Body of pancreas (tissue), 4 donors: ENCODE results near the gene LCN12. TPM values are rescaled to one million over a fixed set of nuclear protein-coding genes. Genes with fewer than 3 reads are reported as not detected.

Source experiments
- ATAC-seq: fragments of 150-250 bp; one replicate; pipeline ENCODE4 v1.9.1; 2016
- DNase-seq, 4 donors: peaks; one replicate each; pipeline ENCODE4 v3.0.0-alpha.2; 2019
- H3K27ac ChIP-seq, 4 donors: fragments of 200-600 bp; sonication (generic); 1 replicate in 3 of 4; 2 replicates in 1 of 4; pipeline versions ENCODE4 v1.5.1 to v1.6.1; 2016 to 2019; ENCODE audit warnings: mild to moderate bottlenecking in 1 of 4, mixed read lengths in 1 of 4, moderate library complexity in 1 of 4
- H3K27me3 ChIP-seq, 2 donors: fragments of 200-600 bp; sonication (generic); one replicate each; pipeline ENCODE4 v1.6.0; 2016; ENCODE audit warnings: mild to moderate bottlenecking in 1 of 2
- H3K36me3 ChIP-seq, 2 donors: fragments of 200-600 bp; sonication (generic); replicated peaks in 1 of 2; 2 replicates each; pipeline ENCODE4 v1.5.1; 2016; ENCODE audit warnings: low read depth in 2 of 2; ENCODE audit not compliant: insufficient read depth in 1 of 2
- H3K4me1 ChIP-seq: fragments of 200-600 bp; sonication (generic); one replicate; pipeline ENCODE4 v1.6.0; 2016
- H3K4me3 ChIP-seq, 2 donors: fragments of 200-600 bp; sonication (generic); 1 replicate in 1 of 2; 2 replicates in 1 of 2; pipeline ENCODE4 v1.5.1; 2016 to 2019
- H3K9me3 ChIP-seq, 3 donors: fragments of 200-600 bp; sonication (generic); 1 replicate in 2 of 3; 2 replicates in 1 of 3; pipeline ENCODE4 v1.5.1; 2016
- POLR2A ChIP-seq, 3 donors: fragments of 450-650 bp; IDR thresholded peaks; one replicate each; pipeline ENCODE4 v1.6.1; 2016; ENCODE audit warnings: antibody characterized with exemption in 3 of 3, mild to moderate bottlenecking in 2 of 3
- WGBS, 2 donors: methylation state at CpG; one replicate each; pipeline ENCODE4 v1.1.5; 2017; 5-methylcytosine and 5-hydroxymethylcytosine counted together
- intact Hi-C: fragments of 100-400 bp; cut with DNase I; formaldehyde crosslinking; loops from one replicate; pipeline ENCODE4 v1.15.1; 2023
- total RNA-seq, 2 donors: library from RNA; depleted of rRNA; stranded (reverse); fragments of >200 nt; gene quantifications; one replicate each; pipeline ENCODE4 v1.1.0, GENCODE V29; 2016
- TF ChIP-seq, protein P1 (sequence below), 7 experiments: fragments of 450-650 bp in 4 of 7; fragments of 200-600 bp in 3 of 7; sonication (generic) in 3 of 7; IDR thresholded peaks; one replicate each; pipeline ENCODE4 v1.5.1; 2016 to 2019; ENCODE audit warnings: antibody characterized with exemption in 7 of 7

Gene LCN12
- total RNA-seq, 2 donors from 2014 or later: 1.3 to 4.9 TPM

DNA sequence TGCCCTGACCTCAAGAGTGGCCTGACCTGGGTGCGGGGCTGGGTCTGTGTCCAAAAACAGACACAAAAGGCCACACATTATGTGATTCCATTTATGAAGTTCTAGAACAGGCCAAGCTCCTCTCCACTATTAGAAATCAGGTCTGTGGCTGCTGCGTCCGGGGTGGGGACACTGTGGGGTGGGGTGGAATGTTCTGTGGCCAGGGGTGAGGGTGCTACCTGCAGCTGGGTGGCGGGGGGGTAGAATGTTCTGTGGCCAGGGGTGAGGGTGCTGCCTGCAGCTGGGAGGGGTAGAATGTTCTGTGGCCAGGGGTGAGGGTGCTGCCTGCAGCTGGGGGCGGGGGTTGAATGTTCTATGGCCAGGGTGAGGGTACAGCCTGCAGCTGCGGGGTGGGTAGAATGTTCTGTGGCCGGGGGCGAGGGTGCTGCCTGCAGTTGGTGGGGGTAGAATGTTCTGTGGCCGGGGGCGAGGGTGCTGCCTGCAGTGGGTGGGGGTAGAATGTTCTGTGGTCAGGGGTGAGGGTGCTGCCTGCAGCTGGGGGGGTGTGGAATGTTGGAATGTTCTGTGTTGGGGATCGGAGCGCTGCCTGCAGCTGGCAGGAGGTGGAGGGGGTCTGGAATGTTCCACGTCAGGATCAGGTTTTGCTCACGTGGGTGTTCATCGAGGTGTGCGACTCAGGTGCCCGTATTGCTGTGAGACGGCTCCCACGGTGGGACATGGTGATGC, 8.3 kb downstream of the LCN12 start:
- Histone ChIP-seq H3K4me1 (no peaks in the 10 kb centered on the region), H3K36me3 (no peaks in the 10 kb centered on the region), H3K27ac (no peak overlapping the region), H3K4me3 (no peak overlapping the region), H3K9me3 (no peaks in the 10 kb centered on the region), H3K27me3 (no peaks in the 10 kb centered on the region)
- ATAC-seq (no peak), DNase-seq (no peak)
- intact Hi-C loops: no loop called here
- WGBS, 2 donors: 77 to 86% methylated on average over 9 to 17 of the region's 19 CpGs
- TF ChIP-seq POLR2A (IDR thresholded peaks at IDR 0.05): no peak
- TF ChIP-seq, protein P1, sequence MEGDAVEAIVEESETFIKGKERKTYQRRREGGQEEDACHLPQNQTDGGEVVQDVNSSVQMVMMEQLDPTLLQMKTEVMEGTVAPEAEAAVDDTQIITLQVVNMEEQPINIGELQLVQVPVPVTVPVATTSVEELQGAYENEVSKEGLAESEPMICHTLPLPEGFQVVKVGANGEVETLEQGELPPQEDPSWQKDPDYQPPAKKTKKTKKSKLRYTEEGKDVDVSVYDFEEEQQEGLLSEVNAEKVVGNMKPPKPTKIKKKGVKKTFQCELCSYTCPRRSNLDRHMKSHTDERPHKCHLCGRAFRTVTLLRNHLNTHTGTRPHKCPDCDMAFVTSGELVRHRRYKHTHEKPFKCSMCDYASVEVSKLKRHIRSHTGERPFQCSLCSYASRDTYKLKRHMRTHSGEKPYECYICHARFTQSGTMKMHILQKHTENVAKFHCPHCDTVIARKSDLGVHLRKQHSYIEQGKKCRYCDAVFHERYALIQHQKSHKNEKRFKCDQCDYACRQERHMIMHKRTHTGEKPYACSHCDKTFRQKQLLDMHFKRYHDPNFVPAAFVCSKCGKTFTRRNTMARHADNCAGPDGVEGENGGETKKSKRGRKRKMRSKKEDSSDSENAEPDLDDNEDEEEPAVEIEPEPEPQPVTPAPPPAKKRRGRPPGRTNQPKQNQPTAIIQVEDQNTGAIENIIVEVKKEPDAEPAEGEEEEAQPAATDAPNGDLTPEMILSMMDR (IDR thresholded peaks at IDR 0.05): no peak

DNA sequence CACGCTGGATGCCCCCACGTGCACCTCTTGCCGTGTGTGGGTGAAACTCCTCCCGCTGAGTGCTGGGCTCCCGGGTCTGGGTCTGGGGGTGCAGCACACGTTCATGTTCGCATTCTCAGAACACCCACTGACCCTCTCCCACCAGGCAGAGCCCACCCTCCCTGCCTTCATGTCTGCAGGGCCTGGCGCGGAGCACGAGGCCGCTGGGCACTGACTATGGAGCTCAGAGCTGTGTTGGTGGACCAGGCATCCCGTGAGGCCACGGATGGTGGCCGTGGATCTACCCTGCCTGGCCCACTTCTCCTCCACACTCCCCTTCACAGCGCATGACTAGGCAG, 8.8 kb downstream of the LCN12 start:
- no peak for ATAC-seq
- Histone ChIP-seq H3K4me1 (peaks cover under 1% of the 10 kb centered on the region), H3K27ac (no peak overlapping the region), H3K9me3 (no peaks in the 10 kb centered on the region), H3K36me3 (no peaks in the 10 kb centered on the region), H3K27me3 (no peaks in the 10 kb centered on the region), H3K4me3 (no peak overlapping the region)
- 86 to 87% methylated on average over 3 to 15 of the region's 15 CpGs for WGBS, 2 donors
- intact Hi-C loops: no loop called here
- DNase-seq: no peak
- TF ChIP-seq, protein P1 (IDR thresholded peaks at IDR 0.05): no peak
- TF ChIP-seq POLR2A (IDR thresholded peaks at IDR 0.05): no peak

DNA sequence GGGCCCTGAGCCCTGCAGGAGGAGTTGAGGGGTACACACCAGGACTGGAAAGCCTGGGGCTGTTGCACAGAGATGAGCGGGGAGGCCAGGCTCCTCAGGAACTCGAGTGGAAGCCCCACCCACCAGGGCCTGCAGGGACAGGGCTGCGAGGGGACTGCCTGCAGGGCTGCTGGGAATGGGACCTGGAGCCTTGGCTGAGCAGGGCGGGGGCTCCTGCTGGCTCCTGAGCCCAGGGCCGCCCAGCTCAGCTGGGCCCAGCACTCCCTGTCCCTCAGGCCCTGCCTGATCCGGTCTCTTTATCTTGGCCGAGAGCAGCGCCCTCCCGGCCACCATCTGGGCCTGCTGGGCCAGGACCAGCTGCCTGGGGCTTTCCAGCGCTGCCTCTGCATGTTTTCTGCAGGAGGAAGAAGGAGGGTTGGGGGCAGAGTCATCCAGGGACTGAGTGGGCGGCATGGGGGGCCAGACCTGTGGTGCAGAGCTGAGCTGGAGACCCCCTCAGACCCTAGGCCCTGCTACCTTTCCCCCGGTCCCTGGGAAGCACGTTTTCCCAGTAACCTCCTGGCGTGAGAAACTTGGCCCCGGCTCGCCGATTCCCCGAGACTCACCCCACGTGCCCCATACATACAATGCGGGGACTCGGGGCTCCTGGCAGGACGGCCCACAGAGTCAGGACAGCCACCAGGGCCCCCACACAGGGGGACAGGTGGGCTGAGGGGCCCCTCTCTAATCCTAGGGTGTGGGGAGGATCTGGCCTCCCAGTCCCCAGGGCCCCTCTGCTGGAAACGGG, 9.4 kb downstream of the LCN12 start:
- DNase-seq: no peak
- WGBS, 2 donors: 79 to 84% methylated on average over 10 to 23 of the region's 23 CpGs
- H3K4me3 ChIP-seq: no peak overlapping the region
- no peak for ATAC-seq
- no peaks in the 10 kb centered on the region for H3K36me3 ChIP-seq
- intact Hi-C loops: no loop called here
- H3K27me3 ChIP-seq: no peaks in the 10 kb centered on the region
- H3K9me3 ChIP-seq: no peaks in the 10 kb centered on the region
- H3K4me1 ChIP-seq: peaks cover 6% of the 10 kb centered on the region
- no peak overlapping the region for H3K27ac ChIP-seq
- no peak for TF ChIP-seq POLR2A (IDR thresholded peaks at IDR 0.05)
- TF ChIP-seq, protein P1 (IDR thresholded peaks at IDR 0.05): no peak

GRCh38 chr9:136962163-136962562, 10.1 kb downstream of the LCN12 start:
- Histone ChIP-seq H3K4me1 (peaks cover 7% of the 10 kb centered on the region), H3K4me3 (no peak overlapping the region), H3K9me3 (no peaks in the 10 kb centered on the region), H3K27ac (no peak overlapping the region), H3K27me3 (no peaks in the 10 kb centered on the region), H3K36me3 (no peaks in the 10 kb centered on the region)
- DNase-seq (no peak), ATAC-seq (no peak)
- no peak for TF ChIP-seq POLR2A (IDR thresholded peaks at IDR 0.05)
- TF ChIP-seq, protein P1 (IDR thresholded peaks at IDR 0.05): no peak
- intact Hi-C loops: no loop called here
- WGBS, 2 donors: 90 to 96% methylated on average over 9 of the region's 9 CpGs
